Measurements from ENCODE around the gene MLPH.

DNA sequence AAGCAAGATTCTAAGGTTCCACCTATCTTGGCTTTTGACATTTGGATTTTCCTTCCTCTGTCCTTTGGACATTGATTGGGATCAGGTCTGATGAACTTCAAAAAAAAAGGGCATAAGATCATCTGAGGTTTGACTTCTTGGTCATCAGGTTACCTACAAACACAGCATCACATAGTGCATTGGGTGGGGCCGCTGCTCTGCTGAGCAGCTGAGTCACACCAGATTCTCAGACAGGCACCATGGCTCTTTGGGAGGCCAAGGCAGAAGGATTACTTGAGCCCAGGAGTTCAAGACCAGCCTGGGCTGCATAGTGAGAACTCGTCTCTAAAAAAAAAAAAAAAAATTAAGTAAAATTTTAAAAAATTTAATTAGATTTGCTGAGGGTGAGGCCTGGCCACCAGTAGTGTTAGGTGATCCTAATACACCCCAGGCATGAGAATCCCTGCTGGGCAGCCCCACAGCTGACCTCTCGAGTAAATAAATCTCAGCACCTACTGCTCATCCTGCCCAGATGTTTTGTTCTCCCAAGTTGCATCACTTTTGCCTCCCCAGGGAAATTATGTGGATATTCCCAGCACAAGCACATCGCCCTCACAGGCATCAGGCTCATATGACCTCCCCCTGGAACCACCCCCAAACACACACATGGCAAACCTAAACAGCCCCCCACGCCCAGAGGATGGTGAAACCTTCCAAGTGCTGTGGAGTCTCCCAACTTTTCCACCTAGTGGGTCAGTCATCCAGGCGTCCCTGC is 5.3 kb downstream of the MLPH start:
- TF ChIP-seq GATA2 (CRISPR knock-in tag; IDR thresholded peaks at IDR 0.05) (no peak), RBM39 (optimal IDR thresholded peaks at IDR 0.05; ENCODE audit: low read depth, low read length) (no peak), RAD21 (CRISPR knock-in tag; conservative IDR thresholded peaks at IDR 0.05 in 1 of 2, IDR thresholded peaks at IDR 0.05 in 1 of 2) (no peak), YY1 (IDR thresholded peaks at IDR 0.05; ENCODE audit: borderline replicate concordance in 1 of 3, control insufficient read depth in 1 of 3, extremely low read depth in 1 of 3, insufficient read depth in 3 of 3, insufficient read length in 1 of 3, insufficient replicate concordance in 2 of 3, low read depth in 1 of 3, low read length in 2 of 3) (no peak), RHOXF2B (CRISPR knock-in tag; conservative IDR thresholded peaks at IDR 0.05) (no peak)

All from K562 (cell line).